SKM-1 (cell line): ENCODE measurements around the gene IFI27L1.

Experiments
- DNase-seq: peaks from one replicate; lab custom pipeline; 2025; ENCODE audit not compliant: unreplicated experiment; lab: John Stamatoyannopoulos, UW

IFI27L1 gene

DNA sequence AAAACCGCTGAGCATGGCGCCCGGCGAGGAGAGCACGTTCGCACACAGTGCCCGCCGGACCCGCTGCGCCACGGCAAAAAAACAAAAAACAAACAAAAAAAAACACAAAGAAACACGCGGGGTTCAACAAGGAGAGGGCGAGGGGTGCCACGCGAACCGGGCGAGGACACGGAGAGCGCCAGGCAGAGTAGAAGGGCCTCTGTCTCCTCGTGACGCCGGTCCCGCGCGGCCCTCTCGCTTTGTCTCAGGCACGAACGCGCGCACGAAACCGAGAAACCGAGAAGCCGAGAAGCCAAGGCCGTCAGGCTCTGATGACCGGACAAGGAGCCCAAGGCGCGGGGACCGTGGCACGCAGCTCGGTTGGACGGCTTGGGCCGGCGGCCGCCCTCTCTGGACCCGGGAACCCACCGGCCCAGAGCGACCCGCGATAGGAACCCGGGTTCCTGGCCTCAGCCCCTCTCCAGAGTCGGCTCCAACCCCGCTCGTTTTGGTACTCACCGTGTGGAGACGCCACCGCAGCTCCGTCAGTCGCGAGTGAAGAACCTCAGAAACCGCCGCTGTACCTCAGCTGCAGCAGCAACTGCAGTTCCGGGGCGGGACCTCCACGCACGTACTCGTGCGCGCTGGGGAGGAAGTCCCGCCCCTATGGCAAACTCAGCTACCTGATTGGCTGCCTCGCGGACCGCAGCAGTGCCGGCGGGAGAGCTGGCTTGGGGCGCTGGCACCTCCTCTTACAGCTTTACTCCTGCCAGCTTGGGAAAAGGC is at the start of gene IFI27L1, which contains the start of gene DDX24:
IFI27L1 (plus strand) TSS at position 690 of the 765 bp plus-strand sequence. CDS start 15,628 bp downstream, outside the sequence.
DDX24 (minus strand) TSS at position 582 of the 765 bp plus-strand sequence. CDS start 1,460 bp downstream, outside the sequence.
- peak; percentile 56 for DNase-seq

DNA sequence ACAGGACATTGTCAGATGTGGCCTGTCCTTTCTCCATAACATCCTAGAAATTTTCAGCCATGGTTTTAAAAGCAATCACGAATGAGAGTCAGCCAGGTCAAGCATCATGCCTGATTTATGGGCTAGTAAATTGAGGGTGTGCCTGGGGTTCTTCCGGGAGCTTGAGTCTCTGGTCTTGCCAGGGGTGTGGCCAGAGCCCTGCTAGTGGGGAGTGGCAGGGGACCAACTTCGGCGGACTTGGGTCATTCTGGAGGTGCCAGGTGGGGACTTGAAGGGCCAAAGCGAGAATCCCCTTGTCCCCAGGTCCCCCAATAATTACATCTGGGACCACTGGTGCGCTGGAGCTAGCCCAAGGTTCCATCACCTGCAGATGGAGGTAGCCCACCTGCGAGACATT is 49.2 kb upstream of the IFI27L1 start:
- DNase-seq = no peak

- DNase-seq = no peak
Observed at GRCh38 chr14:94034886-94035285, 46.2 kb upstream of the IFI27L1 start.

GRCh38 chr14:94036313-94037167 is 44.6 kb upstream of the IFI27L1 start:
- DNase-seq = no peak

GRCh38 chr14:94037954-94038353 is 43.2 kb upstream of the IFI27L1 start:
- no peak for DNase-seq

DNA sequence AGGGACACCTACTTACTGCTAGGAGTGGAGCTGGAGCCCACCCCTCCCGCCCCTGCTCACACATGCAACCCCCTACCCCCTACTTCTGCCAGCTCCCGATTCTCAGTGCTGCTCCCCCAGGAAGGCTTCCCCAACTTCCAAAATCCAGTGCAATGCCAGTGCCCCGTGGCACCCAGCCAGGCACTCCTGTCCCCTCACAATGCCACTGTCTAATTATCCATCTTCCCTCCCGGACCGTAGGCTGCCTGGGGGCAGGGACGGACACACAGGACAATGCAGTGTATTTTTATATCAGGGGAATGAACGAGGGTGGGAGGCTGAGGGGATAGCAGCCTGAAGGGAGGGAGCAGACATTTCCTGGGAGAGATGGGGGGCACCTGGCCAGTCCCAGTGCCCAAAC is 42.6 kb upstream of the IFI27L1 start:
- no peak for DNase-seq

DNA sequence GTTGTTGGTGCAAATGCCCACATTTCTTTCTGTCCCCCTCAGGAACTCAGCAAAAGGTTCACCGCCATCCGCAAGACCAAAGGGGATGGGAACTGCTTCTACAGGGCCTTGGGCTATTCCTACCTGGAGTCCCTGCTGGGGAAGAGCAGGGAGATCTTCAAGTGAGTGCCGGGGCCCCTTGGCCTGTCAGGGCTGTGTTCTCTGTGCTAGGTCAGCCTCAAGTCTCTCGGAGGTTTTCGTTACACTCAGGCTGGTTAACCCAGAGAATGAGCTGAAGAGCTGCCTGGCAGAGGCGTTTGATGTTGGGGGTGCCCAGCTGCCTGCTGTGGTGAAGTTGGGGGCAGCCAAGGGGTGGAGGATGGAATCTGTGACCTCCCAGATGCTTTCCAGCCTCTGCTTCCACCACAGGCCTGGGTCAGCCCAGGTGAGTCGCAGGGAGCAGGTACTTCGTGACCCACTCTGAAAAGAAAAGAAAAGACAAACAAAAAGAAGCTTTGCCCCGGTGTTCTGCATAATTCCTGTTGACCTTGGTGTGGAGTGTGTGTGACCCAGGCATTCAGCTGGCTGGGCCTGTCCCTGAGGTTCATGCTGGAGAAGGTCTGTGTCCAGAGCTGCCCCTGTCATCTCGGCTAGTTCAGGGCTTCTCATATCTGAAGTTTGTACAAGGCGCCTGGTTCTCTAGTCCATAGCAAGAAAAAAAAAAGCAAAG is 42.0 kb upstream of the IFI27L1 start:
- no peak for DNase-seq

DNA sequence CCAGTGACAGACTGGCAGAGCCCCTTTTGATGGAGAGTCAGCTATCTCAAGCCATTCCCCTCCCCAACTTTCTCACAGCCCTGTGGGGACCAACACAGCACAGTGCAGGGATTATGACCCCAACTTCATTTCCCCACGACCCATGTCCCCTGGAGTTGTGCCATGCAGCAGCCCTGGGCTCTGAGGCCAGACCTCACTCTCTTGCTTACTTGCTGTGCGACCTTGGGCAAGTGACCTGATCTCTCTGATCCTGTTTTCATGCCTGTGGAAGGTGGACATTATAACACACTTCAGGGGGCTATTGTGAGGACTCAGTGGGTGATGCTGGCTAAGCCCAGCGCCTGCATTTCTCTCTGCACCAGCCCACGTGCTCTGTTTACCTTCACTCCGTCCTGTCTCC is 40.9 kb upstream of the IFI27L1 start:
- DNase-seq = no peak

DNA sequence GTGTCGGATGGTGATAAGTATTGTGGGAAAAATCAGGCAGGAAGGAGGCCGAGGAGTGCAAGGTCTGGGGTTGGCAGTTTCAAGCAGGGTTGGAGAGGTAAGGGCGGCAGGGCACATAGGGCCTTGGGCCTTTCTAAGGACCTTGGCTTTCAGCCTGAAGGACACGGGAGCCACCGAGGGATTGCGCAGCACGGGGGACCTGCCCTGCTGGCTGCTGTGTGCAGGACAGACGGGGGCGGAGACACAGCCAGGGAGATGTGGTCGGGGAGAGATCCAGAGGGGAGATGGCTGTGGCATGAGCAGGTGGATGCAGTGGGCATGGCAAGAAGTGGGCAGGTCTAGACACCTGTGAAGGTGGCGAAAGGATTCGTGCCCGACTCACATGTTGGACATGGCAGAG is 40.3 kb upstream of the IFI27L1 start:
- DNase-seq = no peak

DNA sequence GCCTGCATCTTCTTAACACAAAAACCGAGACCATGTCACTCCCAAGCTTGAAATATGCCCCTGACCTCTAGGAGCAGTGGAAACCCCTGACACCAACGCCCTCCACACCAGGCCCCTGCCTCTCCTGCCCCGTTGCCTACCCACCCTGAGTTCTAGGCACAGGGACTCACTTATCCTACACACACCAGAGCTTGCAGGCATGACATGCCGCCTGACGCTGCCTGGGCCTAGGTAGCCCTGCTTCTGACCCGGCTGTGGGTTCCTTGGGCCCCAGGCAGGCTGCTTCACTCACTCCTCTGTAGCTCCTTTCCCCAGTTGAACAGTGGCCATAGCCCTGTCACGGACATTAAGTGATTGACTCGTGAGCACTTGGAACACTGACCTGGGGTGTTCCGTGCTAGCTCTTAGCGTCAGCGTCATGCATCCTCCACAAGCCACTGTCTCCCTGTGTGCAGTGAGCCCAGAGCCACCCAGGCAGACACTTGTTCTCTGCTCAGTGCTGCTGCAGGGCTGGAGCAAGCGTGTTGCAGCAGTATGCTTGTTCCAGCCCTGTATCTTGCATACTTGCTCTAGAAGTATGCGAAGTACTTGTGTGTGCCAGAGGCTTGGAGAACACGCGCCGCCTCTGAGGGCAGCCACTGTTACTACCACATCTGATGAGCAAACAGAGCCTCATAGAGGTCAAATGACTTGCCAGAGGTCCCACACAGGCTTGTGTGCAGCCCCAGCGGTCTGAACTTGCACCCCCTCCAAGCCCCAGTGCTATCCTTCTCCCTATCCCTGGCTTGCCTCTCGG is 39.4 kb upstream of the IFI27L1 start:
- no peak for DNase-seq

- DNase-seq = no peak
Observed at GRCh38 chr14:94042433-94043091, 38.5 kb upstream of the IFI27L1 start.

DNA sequence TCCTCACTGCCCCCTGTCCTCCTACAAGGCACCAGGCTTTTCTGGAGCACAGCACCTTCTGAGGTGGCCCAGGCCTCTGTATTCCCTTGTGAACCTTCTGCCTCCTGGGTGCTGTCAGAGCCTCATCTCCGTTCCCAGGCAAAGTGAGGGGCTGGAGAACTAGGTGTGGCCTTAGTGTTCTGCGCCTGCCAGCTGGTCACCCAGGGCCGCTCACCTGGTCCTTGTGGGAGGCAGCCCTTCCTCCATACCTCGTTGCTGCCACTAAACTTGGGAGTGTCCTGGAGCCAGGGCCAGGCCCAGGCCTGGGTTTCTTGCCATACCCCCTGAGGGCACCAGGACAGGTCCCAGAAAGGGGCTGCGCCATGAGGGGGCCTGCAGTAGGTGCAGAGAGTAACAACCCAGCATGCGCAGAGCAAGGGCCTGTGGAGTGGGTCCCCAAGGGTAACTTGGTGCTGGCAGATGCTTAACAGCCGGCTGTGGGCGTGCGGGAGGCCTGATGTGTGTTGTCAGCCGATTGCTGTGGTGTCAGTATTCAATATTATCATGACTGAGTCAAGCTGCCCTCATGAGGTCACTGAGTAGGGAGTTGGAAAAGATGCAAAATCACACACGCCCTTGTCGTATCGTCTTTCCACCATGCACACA is 37.9 kb upstream of the IFI27L1 start:
- no peak for DNase-seq

DNA sequence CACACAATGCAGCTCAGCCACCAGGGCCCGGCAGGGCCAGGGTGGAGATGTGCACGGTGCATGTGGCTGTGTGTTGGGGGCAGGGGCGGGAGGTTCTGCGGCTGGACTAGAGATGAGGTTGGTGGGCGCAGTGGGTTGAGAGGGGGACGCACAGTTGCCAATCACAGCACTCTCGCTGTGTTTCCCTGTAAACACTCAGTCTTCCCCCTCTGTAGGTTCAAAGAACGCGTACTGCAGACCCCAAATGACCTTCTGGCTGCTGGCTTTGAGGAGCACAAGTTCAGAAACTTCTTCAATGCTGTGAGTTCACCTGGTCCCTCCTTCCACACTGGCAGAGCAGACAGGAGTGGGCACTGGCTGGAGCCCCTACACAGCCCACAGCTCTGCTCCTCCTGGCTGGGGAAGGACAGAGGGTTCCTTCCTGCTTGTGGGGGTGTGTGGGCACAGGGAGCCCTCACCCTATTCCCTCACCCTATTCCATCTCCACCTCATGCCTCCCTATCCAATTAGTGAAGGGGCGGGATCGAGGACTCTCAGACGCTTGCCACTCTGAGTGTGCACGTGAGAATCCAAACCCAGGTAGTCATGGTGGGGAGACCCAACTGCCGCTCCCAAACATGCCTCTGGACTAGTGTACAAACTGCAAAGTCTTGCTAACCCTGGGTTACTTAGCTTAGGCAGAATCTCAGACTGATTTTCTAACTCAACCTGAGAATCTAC is 37.2 kb upstream of the IFI27L1 start:
- no peak for DNase-seq

- no peak for DNase-seq
Observed at GRCh38 chr14:94044476-94045091, 36.5 kb upstream of the IFI27L1 start.

GRCh38 chr14:94045101-94045500 is 36.0 kb upstream of the IFI27L1 start:
- DNase-seq = no peak

GRCh38 chr14:94045563-94046345 is 35.4 kb upstream of the IFI27L1 start:
- DNase-seq = no peak

DNA sequence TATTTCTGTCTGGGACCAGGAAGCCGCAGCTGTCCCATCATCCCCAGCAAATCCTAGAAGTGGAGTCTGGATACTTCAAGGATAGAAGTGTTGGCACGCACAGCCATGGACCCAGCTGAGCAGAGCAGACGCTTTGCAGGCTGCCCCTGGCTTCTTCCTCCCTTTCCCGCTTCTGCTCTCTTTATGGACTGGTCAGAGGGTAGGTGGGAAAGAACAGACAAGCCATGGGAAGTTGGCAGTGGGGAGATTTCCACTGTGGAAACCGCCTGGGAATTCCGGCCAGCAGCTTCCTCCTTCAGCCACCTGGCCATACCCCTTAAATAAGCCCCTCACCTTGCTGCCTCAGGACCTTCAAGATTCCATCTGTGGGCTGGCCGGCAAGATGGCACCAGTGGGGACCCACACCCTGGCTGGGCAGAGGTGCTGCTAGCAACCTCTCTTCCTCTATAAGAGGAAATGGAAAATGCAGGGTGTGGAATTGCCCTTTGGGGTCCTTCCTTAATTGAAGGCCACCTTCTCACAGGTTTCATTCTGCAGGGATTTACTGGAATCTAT is 34.3 kb upstream of the IFI27L1 start:
- no peak for DNase-seq
